ENCODE data around the gene MRE11. TPM values are rescaled to one million over a fixed set of nuclear protein-coding genes. Genes with fewer than 3 reads are reported as not detected.

MRE11 gene
- total and polyA plus RNA-seq, 10 of the 15 experiments (the other 5 are each of a cell fraction or from before 2014, with no cell fraction given) = 16.2 to 39.2 (median 26.9) TPM

GRCh38 chr11:94536386-94536785 is 42.7 kb upstream of the MRE11 start:
- Histone ChIP-seq H3K27ac (ENCODE audit: control insufficient read depth, insufficient read depth) (no peak overlapping the region), H3K9ac (ENCODE audit: control insufficient read depth, insufficient read depth, low read length) (no peak overlapping the region), H3K4me2 (ENCODE audit: control insufficient read depth, insufficient read depth) (no peak overlapping the region), H4K20me1 (ENCODE audit: control insufficient read depth, insufficient read depth) (no peaks in the 10 kb centered on the region), H3K27me3 (replicated peaks in 1 of 2; ENCODE audit: control insufficient read depth in 2 of 2, insufficient read depth in 2 of 2, low read length in 1 of 2) (no peaks in the 10 kb centered on the region), H3K4me3 (no peak overlapping the region), H2AFZ (ENCODE audit: control insufficient read depth, low read depth, low read length) (no peak overlapping the region), H3K79me2 (ENCODE audit: control insufficient read depth, insufficient read depth, low read length) (no peaks in the 10 kb centered on the region), H3K4me1 (ENCODE audit: control insufficient read depth, insufficient read depth, low read length) (no peaks in the 10 kb centered on the region), H3K9me3 (replicated peaks; ENCODE audit: control insufficient read depth, insufficient read depth, low read length) (no peaks in the 10 kb centered on the region), H3K36me3 (ENCODE audit: control insufficient read depth in 2 of 2, insufficient read depth in 2 of 2, low read length in 1 of 2) (no peaks in the 10 kb centered on the region)
- intact Hi-C loops (cut with micrococcal nuclease; ENCODE audit: unreplicated experiment) (no loop called here), in situ Hi-C loops (cut with MboI) (no loop called here)
- SMC1A ChIA-PET (ENCODE audit: uncharacterized antibody, unreplicated experiment) = interaction anchor here (0.9 to 2.1 kb wide), 6 partner anchors 11 to 1180 kb away, joined by 3 to 8 read pairs (median 4); no protein-coding TSS in a partner anchor
- BruUV-seq (replicated peaks) = no TSS peak
- RAD21 ChIA-PET (ENCODE audit: unreplicated experiment) = interaction anchor here (1.4 kb wide), 1 partner anchor 86 kb away, joined by 3 read pairs; no protein-coding TSS in a partner anchor
- DNase-seq (ENCODE audit: low read depth, low spot score) (no peak), FAIRE-seq (no peak), ATAC-seq (no peak)
- POLR2A ChIA-PET = interaction anchor here (1.8 kb wide), 1 partner anchor 48 kb away, joined by 6 read pairs; no protein-coding TSS in a partner anchor
- CTCF ChIA-PET = interaction anchor here (1.2 to 2.7 kb wide), 4 partner anchors 11 to 67 kb away, joined by 5 to 17 read pairs (median 8); no protein-coding TSS in a partner anchor
- no peak for TF ChIP-seq MTA2 (IDR thresholded peaks at IDR 0.05; ENCODE audit: low read depth)
- TF ChIP-seq ZBED1 (IDR thresholded peaks at IDR 0.05; ENCODE audit: borderline replicate concordance) = no peak
- TF ChIP-seq BCLAF1 (IDR thresholded peaks at IDR 0.05) = no peak
- TF ChIP-seq IRF3 (IDR thresholded peaks at IDR 0.05) = no peak
- no peak for TF ChIP-seq NR2F1 (conservative IDR thresholded peaks at IDR 0.05)
- no peak for TF ChIP-seq SMAD1 (IDR thresholded peaks at IDR 0.05; ENCODE audit: low read depth, partially characterized antibody)
- no peak for TF ChIP-seq EZH2 (IDR thresholded peaks at IDR 0.05; ENCODE audit: borderline replicate concordance, control insufficient read depth, low read depth, low read length)
- no peak for TF ChIP-seq RELB (IDR thresholded peaks at IDR 0.05; ENCODE audit: low read depth)
- TF ChIP-seq POLR2AphosphoS2 (IDR thresholded peaks at IDR 0.05; ENCODE audit: low read depth, low read length) = no peak
- no peak for TF ChIP-seq MXI1 (IDR thresholded peaks at IDR 0.05; ENCODE audit: low read depth, low read length)
- no peak for TF ChIP-seq SREBF2 (IDR thresholded peaks at IDR 0.05; ENCODE audit: low read length)
- no peak for TF ChIP-seq NR2C1 (IDR thresholded peaks at IDR 0.05)
- TF ChIP-seq E2F4 (IDR thresholded peaks at IDR 0.05; ENCODE audit: low read depth, low read length) = no peak
- TF ChIP-seq JUND (IDR thresholded peaks at IDR 0.05; ENCODE audit: low read depth, low read length) = no peak
- no peak for TF ChIP-seq EGR1 (IDR thresholded peaks at IDR 0.05; ENCODE audit: borderline replicate concordance in 1 of 2, low read depth in 2 of 2, low read length in 2 of 2)
- TF ChIP-seq LARP7 (IDR thresholded peaks at IDR 0.05) = no peak
- no peak for TF ChIP-seq GATAD2B (conservative IDR thresholded peaks at IDR 0.05; ENCODE audit: low read depth)
